AG09309 (cell line): ENCODE data around the gene MEF2C.

Experiments
- DNase-seq: peaks from one replicate; pipeline ENCODE4 v3.0.0-alpha.2; 2010; ENCODE audit warnings: low read depth
- H3K4me3 ChIP-seq: 2 replicates; pipeline ENCODE4 v1.5.1; 2011; ENCODE audit warnings: mild to moderate bottlenecking, low read depth, low read length, moderate library complexity; ENCODE audit not compliant: control insufficient read depth
- CTCF ChIP-seq: IDR thresholded peaks from 2 replicates; pipeline ENCODE4 v1.5.1; 2011; ENCODE audit warnings: mild to moderate bottlenecking, low read depth, low read length, inconsistent platforms; ENCODE audit not compliant: insufficient read depth, control insufficient read depth; ENCODE audit errors: missing control alignments

Gene MEF2C

DNA sequence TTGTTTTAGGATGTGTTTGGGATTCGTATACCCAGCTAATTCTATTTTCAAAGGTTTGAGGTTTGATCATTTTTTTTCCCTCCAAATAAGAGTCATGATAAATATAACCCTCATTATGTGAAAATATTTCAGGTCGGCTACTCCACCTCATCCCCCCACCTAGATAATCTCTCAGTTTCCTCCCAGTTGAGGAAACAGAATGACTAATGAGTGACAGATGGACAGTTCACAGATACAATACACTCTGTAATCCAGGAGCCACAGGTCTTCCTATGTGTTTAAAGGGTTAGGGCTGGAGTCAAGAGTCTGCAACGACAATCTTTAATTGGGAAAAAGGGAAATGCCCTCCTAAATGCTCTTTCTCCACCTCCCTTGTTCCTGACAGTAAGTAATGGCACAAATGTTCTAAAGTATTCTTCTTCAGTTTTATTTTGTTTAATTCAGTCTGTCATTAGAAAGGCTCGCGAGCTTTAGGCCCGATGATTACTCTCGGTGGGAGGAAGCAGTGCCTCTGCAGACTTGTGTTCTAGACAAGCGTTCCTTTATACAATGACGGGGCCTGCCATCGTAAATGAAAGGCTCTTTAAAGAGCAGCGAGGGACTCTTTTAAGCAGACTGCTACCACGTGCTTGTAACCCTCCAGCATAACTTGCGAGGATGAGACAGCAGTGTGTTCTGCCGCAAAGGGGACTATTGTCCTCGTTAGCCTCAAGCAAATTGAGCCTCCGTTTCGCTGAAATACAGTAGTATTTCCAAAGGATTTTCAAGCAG is 69.0 kb downstream of the MEF2C start:
- no peak for DNase-seq
- no peak for TF ChIP-seq CTCF
- H3K4me3 ChIP-seq = no peak overlapping the region

DNA sequence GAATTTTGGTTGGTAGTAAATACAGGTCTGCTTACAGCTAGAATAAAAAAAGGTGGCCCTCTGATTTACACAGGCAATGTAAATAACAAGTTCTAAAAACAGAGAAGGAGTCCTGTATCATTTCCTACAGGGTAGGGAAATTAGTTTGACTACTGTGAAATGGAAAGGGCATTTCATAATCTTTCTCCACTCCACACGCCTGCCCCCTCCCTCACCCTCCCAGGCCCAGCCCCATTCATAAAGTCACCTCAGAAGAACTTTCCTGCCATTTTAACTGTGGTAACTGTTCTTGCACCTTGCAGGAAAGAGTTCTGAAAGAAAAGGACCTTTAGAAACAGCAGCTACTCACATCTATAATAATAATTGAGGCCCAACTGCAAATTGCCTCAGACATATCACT is 69.7 kb downstream of the MEF2C start:
- no peak overlapping the region for H3K4me3 ChIP-seq
- TF ChIP-seq CTCF = no peak
- no peak for DNase-seq

DNA sequence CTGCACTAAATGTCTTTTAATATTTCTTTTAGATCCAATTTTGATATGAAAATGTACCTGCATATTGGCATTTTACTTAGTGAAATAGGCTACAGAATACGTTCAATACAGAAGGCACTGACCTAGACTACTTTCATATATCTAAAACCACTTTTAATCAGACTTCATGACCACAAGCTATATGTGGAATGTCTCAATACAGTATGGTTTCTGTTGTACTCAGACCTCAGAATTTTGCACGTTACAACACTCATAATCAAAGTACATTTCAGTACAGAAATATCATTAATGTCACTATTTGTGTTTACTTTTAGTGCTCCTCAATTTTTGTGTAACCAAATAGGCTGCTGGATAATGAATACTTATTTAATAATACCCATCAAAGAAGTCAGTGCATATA is 74.8 kb downstream of the MEF2C start:
- TF ChIP-seq CTCF = no peak
- DNase-seq = no peak
- H3K4me3 ChIP-seq = no peak overlapping the region

DNA sequence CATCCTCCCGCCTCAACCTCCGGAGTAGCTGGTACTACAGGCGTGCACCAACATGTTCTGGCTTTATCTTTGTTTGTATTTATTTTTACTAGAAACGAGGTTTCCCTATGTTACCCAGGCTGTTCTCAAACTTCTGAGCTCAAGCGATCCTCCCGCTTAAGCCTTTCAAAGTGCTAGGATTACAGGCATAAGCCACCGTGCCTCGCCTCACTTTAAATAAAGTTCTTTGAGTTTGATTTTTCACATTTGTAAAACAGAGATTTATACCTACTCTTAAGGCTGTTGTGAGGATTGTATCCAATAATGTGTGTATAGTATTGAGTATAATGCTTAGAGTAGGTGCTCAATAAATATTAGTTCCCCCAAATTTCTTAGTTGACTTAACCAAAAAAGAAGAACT is 75.7 kb downstream of the MEF2C start:
- no peak for TF ChIP-seq CTCF
- DNase-seq = no peak

GRCh38 chr5:88806338-88806737 is 76.6 kb downstream of the MEF2C start:
- TF ChIP-seq CTCF = no peak
- no peak overlapping the region for H3K4me3 ChIP-seq
- no peak for DNase-seq

More for the DNA sequence above, 75.7 kb downstream of the MEF2C start:
- H3K4me3 ChIP-seq = no peak overlapping the region

DNA sequence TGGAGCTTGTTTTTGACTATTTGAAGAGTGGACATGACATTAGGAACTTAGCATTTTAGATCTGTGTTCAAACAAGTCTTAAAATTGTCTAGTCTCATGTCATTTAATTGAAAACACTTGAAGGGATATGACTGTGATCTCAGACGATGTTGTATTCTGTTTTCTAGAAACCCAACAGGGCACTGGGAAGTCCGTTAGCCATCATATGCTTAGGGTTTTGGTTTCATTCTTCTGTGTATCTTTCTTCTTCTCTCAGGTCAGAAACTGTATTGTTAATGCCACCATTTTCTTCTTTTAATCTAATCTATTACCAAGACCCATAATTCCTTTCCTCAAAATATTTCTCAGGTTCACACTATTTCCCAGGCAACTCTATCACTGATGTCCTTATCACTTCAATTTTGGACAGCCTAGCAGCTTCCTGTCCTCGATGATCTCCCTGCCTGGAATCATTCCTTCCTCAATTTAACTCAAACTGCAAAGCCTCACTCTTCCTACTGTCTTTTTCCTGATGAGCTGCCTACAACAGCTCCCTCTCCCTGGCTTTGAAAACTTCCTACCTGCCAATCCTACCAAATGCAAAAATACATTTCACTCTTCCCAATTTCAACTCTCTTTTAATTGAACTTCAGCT is 77.7 kb downstream of the MEF2C start:
- no peak overlapping the region for H3K4me3 ChIP-seq
- no peak for DNase-seq
- TF ChIP-seq CTCF = no peak
